ENCODE results near the gene DEGS2.

DEGS2 gene

GRCh38 chr14:100147691-100148464, 11.6 kb downstream of the DEGS2 start:
- no peak for DNase-seq

GRCh38 chr14:100147181-100147631, 12.2 kb downstream of the DEGS2 start:
- DNase-seq = no peak

GRCh38 chr14:100146531-100147091, 12.8 kb downstream of the DEGS2 start:
- DNase-seq = no peak

GRCh38 chr14:100145682-100146464, 13.6 kb downstream of the DEGS2 start:
- no peak for DNase-seq

DNA sequence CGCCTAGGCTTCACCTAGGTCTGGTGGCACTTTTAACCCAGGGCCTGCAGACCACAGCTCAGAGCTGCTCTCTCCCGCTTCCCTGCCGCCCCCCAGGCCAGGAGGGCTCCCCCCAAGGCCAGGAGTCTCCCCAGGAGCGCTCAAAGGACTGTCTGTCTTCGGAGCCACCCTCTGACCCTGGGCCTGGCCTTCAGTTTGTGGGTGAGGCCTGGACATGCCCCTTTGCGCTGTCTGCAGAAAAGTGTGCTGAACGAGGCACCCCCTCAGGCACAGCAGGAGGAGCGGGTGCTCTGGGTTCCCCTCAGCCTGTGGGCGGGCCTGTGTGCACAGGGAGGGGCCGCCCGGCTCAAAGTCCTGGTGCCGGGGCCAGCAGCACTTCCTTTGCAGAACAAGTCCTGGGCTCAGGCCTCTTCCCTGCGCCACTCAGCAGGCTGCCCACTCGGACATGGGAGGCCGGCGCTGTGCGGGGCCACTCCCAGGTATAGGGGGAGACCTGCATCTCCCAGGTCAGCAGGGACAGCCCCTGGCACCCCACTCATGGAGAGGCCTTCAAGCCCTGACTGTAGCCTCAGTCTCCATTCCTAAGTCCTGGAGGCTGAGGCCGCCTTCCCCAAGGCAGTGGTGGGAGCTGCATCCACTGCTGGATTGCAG, 14.3 kb downstream of the DEGS2 start:
- DNase-seq = no peak

GRCh38 chr14:100144645-100144995, 14.8 kb downstream of the DEGS2 start:
- DNase-seq = no peak

GRCh38 chr14:100143934-100144333, 15.5 kb downstream of the DEGS2 start:
- DNase-seq = no peak

DNA sequence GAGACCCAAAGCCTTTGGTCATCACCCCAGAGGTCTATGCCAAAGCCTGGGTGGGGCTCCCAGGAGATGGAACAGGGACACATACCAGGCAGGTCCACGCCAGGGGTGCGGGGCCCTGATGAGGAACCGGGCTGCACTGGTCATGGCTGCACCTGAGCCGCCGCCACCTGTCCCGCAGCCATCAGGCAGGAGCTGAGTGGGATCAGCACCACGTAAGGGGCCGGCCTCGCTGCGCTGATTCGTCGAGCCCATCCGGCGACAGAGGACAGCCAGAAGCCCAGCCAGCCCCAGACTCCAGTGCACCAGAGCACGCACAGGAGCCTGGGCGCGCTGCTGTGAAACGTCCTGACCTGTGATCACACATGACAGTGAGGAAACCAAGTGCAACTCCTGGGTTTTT, 15.9 kb downstream of the DEGS2 start:
- DNase-seq = no peak

DNA sequence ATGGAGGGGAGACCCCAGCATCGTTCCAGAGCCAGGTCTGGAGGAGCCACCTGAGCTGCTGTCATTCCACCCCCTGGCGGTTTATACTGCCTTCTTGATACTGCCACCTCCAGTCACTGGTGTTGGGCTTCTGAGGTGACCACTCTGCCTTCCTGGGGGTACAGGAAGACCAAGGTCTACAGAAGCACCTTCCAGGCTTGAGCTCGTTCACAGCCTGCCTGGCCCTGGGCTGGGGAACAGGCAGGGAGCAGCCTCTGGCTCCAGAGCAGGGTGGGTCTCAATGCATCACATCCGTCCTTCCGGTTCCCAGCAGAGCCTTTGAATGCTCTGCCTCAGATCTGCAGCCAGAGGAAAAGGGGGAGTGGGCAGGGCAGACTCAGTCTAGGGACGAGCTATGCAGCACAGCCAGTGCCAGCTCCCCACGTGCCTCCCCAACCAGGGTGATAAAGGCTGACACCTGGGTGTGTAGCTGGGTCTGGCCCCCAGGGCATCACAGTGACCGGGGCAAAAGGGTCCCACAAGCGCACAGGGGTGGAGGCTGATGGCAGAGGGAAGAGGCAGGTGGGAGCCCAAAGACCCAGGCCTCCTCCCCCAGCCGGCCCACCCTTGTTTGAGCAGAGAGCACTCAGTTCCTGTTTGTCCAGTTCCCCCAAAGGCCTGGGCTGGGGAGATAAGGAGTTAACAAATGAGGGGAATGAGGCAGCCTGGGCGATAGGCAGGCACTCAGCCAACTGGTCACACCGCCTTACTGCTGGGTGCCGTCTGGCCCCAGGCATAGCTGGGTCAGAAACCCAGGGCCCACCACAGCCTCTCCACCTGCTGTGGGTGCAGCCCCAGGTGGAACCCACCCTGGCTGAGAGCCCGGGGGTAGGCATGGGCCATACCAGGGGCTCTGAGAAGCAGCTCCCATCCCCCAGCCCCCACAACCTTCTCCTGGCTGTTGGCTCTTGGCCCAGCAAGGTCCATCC, 17.1 kb downstream of the DEGS2 start:
- DNase-seq = no peak

GRCh38 chr14:100141098-100141497, 18.3 kb downstream of the DEGS2 start:
- no peak for DNase-seq

- no peak for DNase-seq
These were observed 18.9 kb downstream of the DEGS2 start for GRCh38 chr14:100140452-100141078.

GRCh38 chr14:100138955-100139354, 20.5 kb downstream of the DEGS2 start:
- DNase-seq = no peak

GRCh38 chr14:100138082-100138787, 21.2 kb downstream of the DEGS2 start:
- DNase-seq = no peak

DNA sequence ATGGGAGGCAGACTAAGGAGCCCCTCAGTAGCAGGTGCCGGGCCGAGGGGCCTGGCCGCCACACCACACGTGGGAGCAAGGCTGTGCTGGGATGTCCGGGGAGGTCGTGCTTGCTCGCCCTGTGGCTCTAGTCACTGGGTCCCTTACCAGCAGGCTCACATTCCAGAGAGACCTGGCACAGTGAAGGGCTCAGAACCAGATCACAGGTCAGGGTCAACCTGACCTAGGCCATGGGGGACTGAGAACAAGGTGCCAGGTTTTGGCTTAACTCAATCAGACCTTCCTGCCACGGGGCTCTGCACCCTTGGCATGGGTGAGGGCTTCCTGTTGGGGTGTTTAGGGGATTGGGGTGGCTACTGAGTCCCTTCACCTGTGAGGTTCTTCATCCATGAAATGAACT, 22.3 kb downstream of the DEGS2 start:
- DNase-seq = no peak

DNA sequence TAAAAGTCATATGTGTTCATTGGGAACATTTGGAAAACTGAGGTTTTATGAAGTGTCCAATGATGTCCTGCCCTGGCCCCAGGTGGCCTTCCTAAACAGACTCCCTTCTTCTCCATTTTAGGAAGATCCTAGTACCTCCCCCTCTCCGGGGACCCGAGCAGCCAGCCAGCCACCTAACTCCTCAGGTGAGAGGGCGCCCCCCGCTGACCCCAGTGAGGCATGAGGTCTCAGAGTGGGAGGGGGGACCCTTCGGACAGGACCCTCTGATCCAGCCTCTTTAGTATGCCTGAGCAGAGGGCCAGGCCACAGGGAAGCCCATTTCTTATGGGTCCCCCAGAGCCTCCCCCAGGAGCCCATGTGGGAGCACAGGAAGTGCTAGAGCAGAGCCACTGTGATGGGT, 23.7 kb downstream of the DEGS2 start:
- DNase-seq = no peak

DNA sequence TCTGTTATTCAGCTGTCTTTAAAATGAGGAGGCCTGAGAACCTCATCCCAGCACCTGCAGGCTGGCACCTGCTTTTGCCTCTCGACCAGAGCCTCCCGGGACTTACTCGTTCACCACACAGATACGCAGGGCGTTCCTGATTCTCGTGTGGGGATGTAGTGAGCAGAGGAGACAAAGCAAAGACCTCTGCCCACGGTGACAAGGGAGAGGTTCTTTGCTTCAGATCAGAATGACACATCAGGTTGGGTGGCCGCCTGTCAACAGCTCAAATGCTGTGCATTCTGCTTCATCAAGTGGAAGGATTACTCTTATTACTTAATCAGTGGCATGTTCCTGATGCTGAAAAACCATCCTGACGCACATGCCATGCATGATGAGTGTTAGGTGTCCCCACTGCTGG, 24.4 kb downstream of the DEGS2 start:
- DNase-seq = no peak

DNA sequence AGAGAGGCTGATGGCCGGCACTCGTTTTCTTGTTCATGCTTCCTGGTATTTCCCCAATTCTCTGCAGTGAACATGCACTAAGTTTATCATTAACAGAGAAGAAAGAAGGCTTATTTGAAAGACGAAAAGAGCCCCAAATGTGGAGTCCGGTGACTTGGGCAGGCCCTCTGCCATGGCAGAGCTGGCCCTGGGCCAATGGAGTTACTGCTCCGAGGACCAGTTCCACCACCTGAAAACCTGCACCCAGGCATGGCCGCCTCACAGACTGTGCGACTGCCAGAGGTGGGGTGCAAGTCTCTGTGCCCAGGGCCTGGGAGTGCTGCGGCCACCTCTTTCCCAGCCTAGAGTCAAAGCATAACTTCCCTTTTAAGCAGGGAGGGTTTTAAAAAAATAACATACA, 24.9 kb downstream of the DEGS2 start:
- DNase-seq = no peak

GRCh38 chr14:100132903-100133510, 26.4 kb downstream of the DEGS2 start:
- no peak for DNase-seq

DNA sequence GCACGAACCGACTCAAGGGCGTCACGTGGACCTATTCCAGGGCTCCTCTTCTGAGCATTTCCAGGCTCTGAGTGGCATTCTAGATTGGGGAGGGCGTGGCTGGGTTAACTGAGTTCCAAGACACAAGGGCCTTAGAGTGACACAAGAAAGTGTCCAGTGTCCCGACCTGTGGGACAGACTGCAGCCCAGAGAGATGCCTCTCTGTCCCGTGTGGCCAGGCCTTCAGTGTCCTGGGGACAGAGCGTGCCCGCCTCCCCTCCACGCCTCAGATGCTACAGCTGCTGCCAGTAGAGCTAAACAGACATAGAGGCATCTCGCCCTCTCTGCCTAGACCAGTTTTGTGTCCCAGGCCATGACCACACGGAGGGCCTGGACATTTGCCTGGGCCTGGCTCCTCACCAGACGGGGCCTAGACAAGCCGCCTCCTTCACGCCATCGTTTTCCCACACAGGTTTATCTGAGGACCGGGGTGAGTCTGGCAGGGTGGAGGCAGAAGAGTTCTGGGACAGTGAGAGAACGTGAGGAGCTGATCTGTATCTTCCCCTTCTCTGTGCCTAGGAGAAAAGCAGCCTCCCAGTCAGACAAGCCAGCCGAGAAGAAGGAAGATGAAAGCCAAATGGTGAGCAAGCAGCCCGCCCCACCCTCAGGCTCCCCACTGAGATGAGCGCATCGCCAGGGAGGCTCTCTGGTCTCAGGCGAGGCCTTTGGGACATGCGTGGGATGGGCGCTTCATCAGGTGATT, 27.1 kb downstream of the DEGS2 start:
- no peak for DNase-seq

- no peak for DNase-seq
These were observed 28.3 kb downstream of the DEGS2 start for GRCh38 chr14:100131181-100131580.
